Panc1 (cell line): ENCODE measurements around the gene STAMBP. TPM values are rescaled to one million over a fixed set of nuclear protein-coding genes. Genes with fewer than 3 reads are reported as not detected.

Experiments
- ATAC-seq: fragments of 200-7000 bp; cut with Tn5 transposase; 2 replicates; pipeline ENCODE4 v1.9.1; 2020; ENCODE audit warnings: mild to moderate bottlenecking, moderate library complexity
- BruUV-seq: library from RNA; stranded (reverse); fragments of 400-500 nt; replicated peaks from 2 replicates; lab custom pipeline; 2021; lab: Mats Ljungman, UMichigan
- CTCF ChIA-PET: fragments of 300-600 bp; sonication (Branson Sonifier 250); formaldehyde crosslinking; loops from one replicate; lab custom pipeline; 2022; ENCODE audit warnings: antibody characterized with exemption; lab: Charles Lee
- POLR2A ChIA-PET: fragments of 300-600 bp; sonication (Branson Sonifier 250); formaldehyde crosslinking; loops from one replicate; lab custom pipeline; 2022; ENCODE audit warnings: antibody characterized with exemption; lab: Charles Lee
- DNase-seq: peaks from one replicate; pipeline ENCODE4 v3.0.0-alpha.2; 2010; ENCODE audit warnings: low read depth, low spot score
- H3K27ac ChIP-seq: 2 replicates; pipeline ENCODE4 v1.5.1; 2011; ENCODE audit warnings: mild to moderate bottlenecking, low read length, inconsistent platforms
- H3K27me3 ChIP-seq: fragments of 200-500 bp; sonication (Bioruptor generic); 2 replicates; pipeline ENCODE4 v1.6.0; 2014; ENCODE audit warnings: low read length, inconsistent platforms; ENCODE audit not compliant: control insufficient read depth, insufficient read depth
- H3K36me3 ChIP-seq: fragments of 200-500 bp; sonication (Bioruptor generic); 2 replicates; pipeline ENCODE4 v1.5.1; 2014; ENCODE audit warnings: inconsistent platforms, mild to moderate bottlenecking, low read length, moderate library complexity; ENCODE audit not compliant: control insufficient read depth, insufficient read depth
- H3K4me1 ChIP-seq: 2 replicates; pipeline ENCODE4 v1.5.1; 2011; ENCODE audit warnings: inconsistent platforms, mild to moderate bottlenecking, low read length, moderate library complexity; ENCODE audit not compliant: control insufficient read depth, insufficient read depth
- H3K4me3 ChIP-seq, 2 experiments: 2 replicates each; pipeline ENCODE4 v1.5.1; 2011 to 2012; ENCODE audit warnings: low read depth in 2 of 2, low read length in 2 of 2, mild to moderate bottlenecking in 2 of 2, inconsistent platforms in 1 of 2, moderate library complexity in 1 of 2
- H3K9me3 ChIP-seq: fragments of 200-500 bp; sonication (Bioruptor generic); 2 replicates; pipeline ENCODE4 v1.5.1; 2014; ENCODE audit warnings: low read depth, mild to moderate bottlenecking, inconsistent platforms, low read length, moderate library complexity; ENCODE audit not compliant: control insufficient read depth, insufficient read depth
- POLR2AphosphoS5 ChIP-seq: IDR thresholded peaks from 2 replicates; pipeline ENCODE4 v1.6.1; 2012; ENCODE audit warnings: mild to moderate bottlenecking, low read depth, low read length, moderate library complexity
- SIN3A ChIP-seq: IDR thresholded peaks from 2 replicates; pipeline ENCODE4 v1.6.1; 2012; ENCODE audit warnings: low read depth, mild to moderate bottlenecking, low read length, moderate library complexity, borderline replicate concordance; ENCODE audit not compliant: insufficient read depth
- TCF7L2 ChIP-seq: IDR thresholded peaks from 2 replicates; pipeline ENCODE4 v1.6.1; 2011; ENCODE audit warnings: mild to moderate bottlenecking, low read depth, low read length, inconsistent platforms
- in situ Hi-C: cut with HindIII; loops from 2 replicates; pipeline ENCODE4 v1.10.0; 2016; ENCODE audit warnings: low sequenced_read_pairs, low pct_unique_long_range_greater_than_20kb
- intact Hi-C: fragments of 100-400 bp; cut with micrococcal nuclease; formaldehyde crosslinking; loops from one replicate; pipeline ENCODE4 v1.10.0; 2022; ENCODE audit not compliant: unreplicated experiment
- total RNA-seq: library from RNA; stranded (reverse); gene quantifications from one replicate; pipeline ENCODE4 v1.2.1, GENCODE V29; 2021; ENCODE audit not compliant: unreplicated experiment
- TF ChIP-seq, protein P1 (sequence below): fragments of 450-650 bp; IDR thresholded peaks from 2 replicates; pipeline ENCODE4 v1.5.1; 2017; ENCODE audit warnings: mild to moderate bottlenecking
- TF ChIP-seq, protein P2 (sequence below), 2 experiments: IDR thresholded peaks; 2 replicates each; pipeline ENCODE4 v1.6.1; 2011 to 2012; ENCODE audit warnings: low read depth in 2 of 2, control low read depth in 1 of 2, low read length in 1 of 2, mild to moderate bottlenecking in 1 of 2, moderate library complexity in 1 of 2; ENCODE audit not compliant: insufficient read depth in 1 of 2

Gene STAMBP
- total RNA-seq, 1 experiment from 2014 or later, result 49.0 TPM

DNA sequence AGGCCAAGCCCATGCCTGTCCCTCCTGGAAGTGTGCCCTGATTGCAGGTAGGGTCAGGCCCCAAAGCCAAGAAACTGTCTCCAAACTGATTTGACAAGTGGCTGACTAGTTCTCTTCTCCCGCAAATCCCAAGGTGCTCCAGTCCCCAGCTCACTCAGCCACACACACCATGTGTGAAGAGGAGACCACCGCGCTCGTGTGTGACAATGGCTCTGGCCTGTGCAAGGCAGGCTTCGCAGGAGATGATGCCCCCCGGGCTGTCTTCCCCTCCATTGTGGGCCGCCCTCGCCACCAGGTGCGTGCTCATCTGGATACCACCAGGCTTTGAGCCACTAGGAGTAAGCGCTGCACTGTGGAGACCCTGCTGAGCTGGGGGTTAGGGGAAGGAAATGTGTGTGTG lies 72.4 kb downstream of the STAMBP start:
- ATAC-seq (no peak), DNase-seq (no peak)
- TF ChIP-seq TCF7L2 (no peak), SIN3A (no peak), POLR2AphosphoS5 (no peak)
- TF ChIP-seq, protein P1, sequence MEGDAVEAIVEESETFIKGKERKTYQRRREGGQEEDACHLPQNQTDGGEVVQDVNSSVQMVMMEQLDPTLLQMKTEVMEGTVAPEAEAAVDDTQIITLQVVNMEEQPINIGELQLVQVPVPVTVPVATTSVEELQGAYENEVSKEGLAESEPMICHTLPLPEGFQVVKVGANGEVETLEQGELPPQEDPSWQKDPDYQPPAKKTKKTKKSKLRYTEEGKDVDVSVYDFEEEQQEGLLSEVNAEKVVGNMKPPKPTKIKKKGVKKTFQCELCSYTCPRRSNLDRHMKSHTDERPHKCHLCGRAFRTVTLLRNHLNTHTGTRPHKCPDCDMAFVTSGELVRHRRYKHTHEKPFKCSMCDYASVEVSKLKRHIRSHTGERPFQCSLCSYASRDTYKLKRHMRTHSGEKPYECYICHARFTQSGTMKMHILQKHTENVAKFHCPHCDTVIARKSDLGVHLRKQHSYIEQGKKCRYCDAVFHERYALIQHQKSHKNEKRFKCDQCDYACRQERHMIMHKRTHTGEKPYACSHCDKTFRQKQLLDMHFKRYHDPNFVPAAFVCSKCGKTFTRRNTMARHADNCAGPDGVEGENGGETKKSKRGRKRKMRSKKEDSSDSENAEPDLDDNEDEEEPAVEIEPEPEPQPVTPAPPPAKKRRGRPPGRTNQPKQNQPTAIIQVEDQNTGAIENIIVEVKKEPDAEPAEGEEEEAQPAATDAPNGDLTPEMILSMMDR, result no peak
- TF ChIP-seq, protein P2, sequence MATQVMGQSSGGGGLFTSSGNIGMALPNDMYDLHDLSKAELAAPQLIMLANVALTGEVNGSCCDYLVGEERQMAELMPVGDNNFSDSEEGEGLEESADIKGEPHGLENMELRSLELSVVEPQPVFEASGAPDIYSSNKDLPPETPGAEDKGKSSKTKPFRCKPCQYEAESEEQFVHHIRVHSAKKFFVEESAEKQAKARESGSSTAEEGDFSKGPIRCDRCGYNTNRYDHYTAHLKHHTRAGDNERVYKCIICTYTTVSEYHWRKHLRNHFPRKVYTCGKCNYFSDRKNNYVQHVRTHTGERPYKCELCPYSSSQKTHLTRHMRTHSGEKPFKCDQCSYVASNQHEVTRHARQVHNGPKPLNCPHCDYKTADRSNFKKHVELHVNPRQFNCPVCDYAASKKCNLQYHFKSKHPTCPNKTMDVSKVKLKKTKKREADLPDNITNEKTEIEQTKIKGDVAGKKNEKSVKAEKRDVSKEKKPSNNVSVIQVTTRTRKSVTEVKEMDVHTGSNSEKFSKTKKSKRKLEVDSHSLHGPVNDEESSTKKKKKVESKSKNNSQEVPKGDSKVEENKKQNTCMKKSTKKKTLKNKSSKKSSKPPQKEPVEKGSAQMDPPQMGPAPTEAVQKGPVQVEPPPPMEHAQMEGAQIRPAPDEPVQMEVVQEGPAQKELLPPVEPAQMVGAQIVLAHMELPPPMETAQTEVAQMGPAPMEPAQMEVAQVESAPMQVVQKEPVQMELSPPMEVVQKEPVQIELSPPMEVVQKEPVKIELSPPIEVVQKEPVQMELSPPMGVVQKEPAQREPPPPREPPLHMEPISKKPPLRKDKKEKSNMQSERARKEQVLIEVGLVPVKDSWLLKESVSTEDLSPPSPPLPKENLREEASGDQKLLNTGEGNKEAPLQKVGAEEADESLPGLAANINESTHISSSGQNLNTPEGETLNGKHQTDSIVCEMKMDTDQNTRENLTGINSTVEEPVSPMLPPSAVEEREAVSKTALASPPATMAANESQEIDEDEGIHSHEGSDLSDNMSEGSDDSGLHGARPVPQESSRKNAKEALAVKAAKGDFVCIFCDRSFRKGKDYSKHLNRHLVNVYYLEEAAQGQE (IDR thresholded peaks at IDR 0.05; ENCODE audit: insufficient read depth in 1 of 2, low read depth in 2 of 2, low read length in 1 of 2), result no peak
- CTCF ChIA-PET, result no interaction called here
- H3K27ac ChIP-seq, result no peak overlapping the region
- H3K36me3 ChIP-seq, result no peaks in the 10 kb centered on the region
- H3K4me3 ChIP-seq, result no peak overlapping the region
- POLR2A ChIA-PET, result no interaction called here
- no peaks in the 10 kb centered on the region for H3K9me3 ChIP-seq
- in situ Hi-C loops (no loop called here), intact Hi-C loops (no loop called here)
- no TSS peak for BruUV-seq
- H3K4me1 ChIP-seq, result no peaks in the 10 kb centered on the region
- H3K27me3 ChIP-seq, result no peaks in the 10 kb centered on the region; the same call in 1 of the 2 replicates

- Histone ChIP-seq H3K9me3 (no peaks in the 10 kb centered on the region), H3K36me3 (no peaks in the 10 kb centered on the region), H3K27ac (no peak overlapping the region), H3K27me3 (no peaks in the 10 kb centered on the region; the same call in 1 of the 2 replicates), H3K4me3 (no peak overlapping the region), H3K4me1 (0 out of 2 replicates have a peak, but pooled peaks cover under 1% of the 10 kb centered on the region)
- BruUV-seq, result no TSS peak
- in situ Hi-C loops (no loop called here), intact Hi-C loops (no loop called here)
- ATAC-seq, result no peak
- TF ChIP-seq, protein P2 (IDR thresholded peaks at IDR 0.05; ENCODE audit: insufficient read depth in 1 of 2, low read depth in 2 of 2, low read length in 1 of 2), result no peak
- TF ChIP-seq TCF7L2 (no peak), POLR2AphosphoS5 (no peak), SIN3A (no peak)
- TF ChIP-seq, protein P1, result no peak
- DNase-seq, result no peak
- ChIA-PET CTCF (no interaction called here), POLR2A (no interaction called here)
Observed at GRCh38 chr2:73902284-73902683, 73.5 kb downstream of the STAMBP start.
